ENCODE data around the gene CDKN2B.

The CDKN2B gene

GRCh38 chr9:22041344-22041743, 32.2 kb upstream of the CDKN2B start (continued):
- TF ChIP-seq, protein P1, sequence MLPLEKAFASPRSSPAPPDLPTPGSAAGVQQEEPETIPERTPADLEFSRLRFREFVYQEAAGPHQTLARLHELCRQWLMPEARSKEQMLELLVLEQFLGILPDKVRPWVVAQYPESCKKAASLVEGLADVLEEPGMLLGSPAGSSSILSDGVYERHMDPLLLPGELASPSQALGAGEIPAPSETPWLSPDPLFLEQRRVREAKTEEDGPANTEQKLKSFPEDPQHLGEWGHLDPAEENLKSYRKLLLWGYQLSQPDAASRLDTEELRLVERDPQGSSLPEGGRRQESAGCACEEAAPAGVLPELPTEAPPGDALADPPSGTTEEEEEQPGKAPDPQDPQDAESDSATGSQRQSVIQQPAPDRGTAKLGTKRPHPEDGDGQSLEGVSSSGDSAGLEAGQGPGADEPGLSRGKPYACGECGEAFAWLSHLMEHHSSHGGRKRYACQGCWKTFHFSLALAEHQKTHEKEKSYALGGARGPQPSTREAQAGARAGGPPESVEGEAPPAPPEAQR (tag by site-specific recombination; IDR thresholded peaks at IDR 0.05) = no peak
- TF ChIP-seq CTCF (tag by site-specific recombination; IDR thresholded peaks at IDR 0.05) (no peak), ZNF571 (tag by site-specific recombination; IDR thresholded peaks at IDR 0.05) (no peak), ZNF394 (tag by site-specific recombination; IDR thresholded peaks at IDR 0.05; ENCODE audit: borderline replicate concordance) (no peak), OVOL3 (tag by site-specific recombination; IDR thresholded peaks at IDR 0.05) (no peak), ZNF214 (tag by site-specific recombination; IDR thresholded peaks at IDR 0.05; ENCODE audit: borderline replicate concordance) (no peak), ZNF768 (tag by site-specific recombination; IDR thresholded peaks at IDR 0.05) (no peak), MYNN (tag by site-specific recombination; IDR thresholded peaks at IDR 0.05; ENCODE audit: borderline replicate concordance) (no peak), ZBTB48 (tag by site-specific recombination; IDR thresholded peaks at IDR 0.05) (no peak)
- TF ChIP-seq, protein P2, sequence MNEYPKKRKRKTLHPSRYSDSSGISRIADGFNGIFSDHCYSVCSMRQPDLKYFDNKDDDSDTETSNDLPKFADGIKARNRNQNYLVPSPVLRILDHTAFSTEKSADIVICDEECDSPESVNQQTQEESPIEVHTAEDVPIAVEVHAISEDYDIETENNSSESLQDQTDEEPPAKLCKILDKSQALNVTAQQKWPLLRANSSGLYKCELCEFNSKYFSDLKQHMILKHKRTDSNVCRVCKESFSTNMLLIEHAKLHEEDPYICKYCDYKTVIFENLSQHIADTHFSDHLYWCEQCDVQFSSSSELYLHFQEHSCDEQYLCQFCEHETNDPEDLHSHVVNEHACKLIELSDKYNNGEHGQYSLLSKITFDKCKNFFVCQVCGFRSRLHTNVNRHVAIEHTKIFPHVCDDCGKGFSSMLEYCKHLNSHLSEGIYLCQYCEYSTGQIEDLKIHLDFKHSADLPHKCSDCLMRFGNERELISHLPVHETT (tag by site-specific recombination; IDR thresholded peaks at IDR 0.05) = no peak

GRCh38 chr9:22040760-22041159, 31.7 kb upstream of the CDKN2B start:
- Histone ChIP-seq H3K4me3 (ENCODE audit: low read depth, low read length) (no peak overlapping the region), H3K4me1 (ENCODE audit: control insufficient read depth, insufficient read depth, low read length) (peaks cover 12% of the 10 kb centered on the region; the same call in 1 of the 2 replicates), H3K36me3 (ENCODE audit: control insufficient read depth in 2 of 2, insufficient read depth in 1 of 2, low read length in 2 of 2) (no peaks in the 10 kb centered on the region), H3K27ac (ENCODE audit: extremely low read depth, low read depth, low read length) (no peak overlapping the region), H3K9me3 (ENCODE audit: control insufficient read depth, insufficient read depth, low read depth, low read length) (no peaks in the 10 kb centered on the region)
- POLR2A ChIA-PET = interaction anchor here (3.5 kb wide), 1 partner anchor 32 kb away, joined by 23 read pairs; the partner anchor contains the start of gene CDKN2B
- CTCF ChIA-PET = interaction anchor here (0.9 to 5.8 kb wide), 9 partner anchors 11 to 228 kb away, joined by 4 to 48 read pairs (median 7); partner anchors contain the start of gene CDKN2B
- TF ChIP-seq ZFHX2 (tag by site-specific recombination; conservative IDR thresholded peaks at IDR 0.05) (no peak), BCL11A (tag by site-specific recombination; IDR thresholded peaks at IDR 0.05; ENCODE audit: low read depth) (no peak), ZNF521 (tag by site-specific recombination; IDR thresholded peaks at IDR 0.05) (no peak), ZNF202 (tag by site-specific recombination; IDR thresholded peaks at IDR 0.05; ENCODE audit: borderline replicate concordance) (no peak), ZBTB48 (tag by site-specific recombination; IDR thresholded peaks at IDR 0.05) (no peak), ZNF157 (tag by site-specific recombination; IDR thresholded peaks at IDR 0.05) (no peak), ZBTB1 (tag by site-specific recombination; IDR thresholded peaks at IDR 0.05) (no peak), ZNF394 (tag by site-specific recombination; IDR thresholded peaks at IDR 0.05; ENCODE audit: borderline replicate concordance) (no peak), SETDB1 (IDR thresholded peaks at IDR 0.05; ENCODE audit: insufficient read length, low read length) (no peak), ZNF184 (tag by site-specific recombination; IDR thresholded peaks at IDR 0.05) (no peak), ZNF292 (tag by site-specific recombination; IDR thresholded peaks at IDR 0.05; ENCODE audit: borderline replicate concordance, low read depth) (no peak), ZNF518A (tag by site-specific recombination; conservative IDR thresholded peaks at IDR 0.05; ENCODE audit: low read depth) (no peak), ZNF501 (tag by site-specific recombination; IDR thresholded peaks at IDR 0.05) (no peak), ZNF664 (tag by site-specific recombination; IDR thresholded peaks at IDR 0.05) (no peak), ZNF423 (tag by site-specific recombination; IDR thresholded peaks at IDR 0.05) (no peak), KLF8 (tag by site-specific recombination; IDR thresholded peaks at IDR 0.05) (no peak)
- TF ChIP-seq, protein P3, sequence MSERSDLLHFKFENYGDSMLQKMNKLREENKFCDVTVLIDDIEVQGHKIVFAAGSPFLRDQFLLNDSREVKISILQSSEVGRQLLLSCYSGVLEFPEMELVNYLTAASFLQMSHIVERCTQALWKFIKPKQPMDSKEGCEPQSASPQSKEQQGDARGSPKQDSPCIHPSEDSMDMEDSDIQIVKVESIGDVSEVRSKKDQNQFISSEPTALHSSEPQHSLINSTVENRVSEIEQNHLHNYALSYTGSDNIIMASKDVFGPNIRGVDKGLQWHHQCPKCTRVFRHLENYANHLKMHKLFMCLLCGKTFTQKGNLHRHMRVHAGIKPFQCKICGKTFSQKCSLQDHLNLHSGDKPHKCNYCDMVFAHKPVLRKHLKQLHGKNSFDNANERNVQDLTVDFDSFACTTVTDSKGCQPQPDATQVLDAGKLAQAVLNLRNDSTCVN (tag by site-specific recombination; optimal IDR thresholded peaks at IDR 0.05) = no peak
